ENCODE measurements around the gene CIDEB.

CIDEB gene

DNA sequence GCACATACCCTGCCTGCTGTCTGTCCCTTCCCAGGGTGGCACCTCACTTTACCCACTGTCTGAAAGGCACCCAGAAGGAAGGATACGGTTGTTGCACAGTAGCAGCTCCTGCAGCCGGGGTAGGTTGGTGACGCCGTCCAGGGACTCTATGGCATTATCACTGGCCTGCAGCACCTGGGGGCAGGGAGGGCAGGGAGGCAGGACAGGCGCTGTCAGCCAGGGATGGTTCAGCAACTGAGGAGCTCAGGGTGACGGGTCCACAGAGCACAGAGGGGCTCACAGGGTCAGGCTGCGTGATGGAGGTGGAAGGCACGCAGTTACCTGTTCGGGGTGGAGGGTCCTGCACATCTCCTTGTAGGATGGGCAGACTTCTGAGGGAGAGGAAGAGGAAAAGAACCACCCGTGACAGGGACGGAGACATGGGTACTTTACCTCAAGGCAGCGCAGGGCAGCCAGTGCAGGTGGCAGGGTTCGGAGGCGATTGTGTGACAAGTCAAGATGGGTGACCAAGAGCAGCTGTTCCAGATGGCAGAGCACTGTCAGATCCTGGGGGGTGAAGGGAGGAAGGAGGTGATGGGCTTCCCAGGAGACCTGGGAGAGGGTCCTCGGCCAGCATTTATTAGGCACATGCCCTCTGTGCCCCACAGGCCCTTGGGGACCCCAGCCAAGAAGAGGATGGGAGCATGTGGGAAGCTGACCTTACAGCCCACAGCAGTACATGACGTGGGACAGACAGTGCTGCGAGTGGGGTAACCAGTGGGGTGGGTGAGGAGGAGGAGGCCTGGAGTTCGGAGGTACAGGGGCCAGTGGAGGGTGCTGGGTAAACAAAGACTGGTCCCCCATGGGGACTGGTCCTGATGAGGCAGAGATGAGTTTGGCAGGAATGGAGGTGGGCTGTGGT lies 41.2 kb downstream of the CIDEB start:
- DNase-seq: no peak

DNA sequence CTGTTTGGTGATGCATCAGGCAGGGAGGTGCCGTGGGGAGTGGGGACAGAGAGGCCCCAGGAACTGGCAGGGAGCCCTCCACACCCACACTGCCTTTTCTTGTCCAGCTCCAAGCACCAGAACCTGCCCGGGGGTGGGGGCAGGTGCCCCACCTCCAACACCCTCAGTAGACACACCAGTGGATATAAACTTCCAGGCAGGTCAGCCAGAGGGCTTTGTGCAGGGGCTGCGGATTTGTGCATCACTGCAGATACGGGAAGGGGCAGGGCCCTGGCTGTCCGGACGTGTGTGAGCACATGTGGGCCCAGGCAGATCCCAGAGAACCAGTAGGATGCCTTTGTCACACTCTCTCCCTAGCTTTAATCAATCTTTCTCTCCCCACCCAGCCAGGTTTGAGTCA lies 43.5 kb downstream of the CIDEB start:
- no peak for DNase-seq

DNA sequence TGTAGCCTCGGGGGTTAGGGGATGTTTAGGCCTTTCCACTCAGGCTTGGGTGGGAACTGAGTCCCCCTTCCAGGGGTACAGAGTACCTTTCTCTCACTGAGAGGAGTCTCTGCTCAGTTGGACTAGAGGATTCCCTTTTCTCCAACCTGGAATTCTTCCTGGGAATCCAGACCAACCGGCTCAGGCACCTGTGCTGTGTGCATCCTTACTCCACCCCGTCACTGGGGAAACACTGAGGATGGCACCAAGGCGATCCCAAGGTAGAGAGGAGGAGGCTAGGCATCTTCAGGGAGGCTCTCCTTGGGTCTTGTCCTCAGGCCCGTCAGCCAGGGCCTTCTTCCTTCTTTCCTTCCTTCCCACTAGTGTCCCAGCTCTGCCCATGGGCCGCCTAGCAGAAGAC lies 43.9 kb downstream of the CIDEB start:
- no peak for DNase-seq

- no peak for DNase-seq
These were observed 44.7 kb downstream of the CIDEB start, which contains the start of gene TGM1 for GRCh38 chr14:24262821-24263733. TSS of gene TGM1 (minus strand) at chr14:24263177. CDS start at chr14:24262352, 825 bp downstream.

GRCh38 chr14:24261969-24262327 lies 45.8 kb downstream of the CIDEB start:
- no peak for DNase-seq

DNA sequence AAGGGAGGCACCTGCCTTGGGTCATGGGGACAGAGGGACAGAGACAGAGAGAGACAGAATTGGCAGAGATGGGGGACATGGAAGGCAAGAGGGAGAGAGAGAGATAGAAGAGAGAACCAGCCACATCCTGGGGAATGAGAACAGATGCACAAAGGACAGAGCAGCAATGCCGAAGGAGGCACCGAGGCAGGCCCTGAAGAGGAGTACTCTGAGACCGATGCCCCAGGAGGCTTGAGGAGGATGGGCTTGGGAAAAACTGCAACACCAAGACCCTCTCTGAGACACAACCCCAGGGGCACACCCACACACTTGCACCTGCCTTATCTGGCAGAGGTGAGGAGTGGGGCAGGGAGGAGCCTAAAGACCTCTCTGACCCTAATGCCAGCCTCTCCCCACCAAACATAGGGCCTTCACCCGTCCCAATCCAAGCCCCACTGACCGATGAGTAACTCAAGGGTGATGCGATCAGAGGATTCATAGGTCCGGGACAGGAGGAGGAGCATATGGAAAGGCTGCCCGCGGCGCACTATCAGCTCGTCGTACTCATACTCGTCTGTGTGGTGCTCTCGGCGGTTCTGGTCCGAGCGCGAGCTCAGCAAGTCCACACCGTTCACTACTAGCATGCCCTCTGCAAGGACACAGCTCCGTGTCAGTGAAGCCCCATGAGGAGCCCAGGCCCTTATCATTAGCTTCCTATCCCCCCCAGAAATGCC lies 46.4 kb downstream of the CIDEB start:
- no peak for DNase-seq

- no peak for DNase-seq
These were observed 47.0 kb downstream of the CIDEB start for GRCh38 chr14:24260780-24261157.

DNA sequence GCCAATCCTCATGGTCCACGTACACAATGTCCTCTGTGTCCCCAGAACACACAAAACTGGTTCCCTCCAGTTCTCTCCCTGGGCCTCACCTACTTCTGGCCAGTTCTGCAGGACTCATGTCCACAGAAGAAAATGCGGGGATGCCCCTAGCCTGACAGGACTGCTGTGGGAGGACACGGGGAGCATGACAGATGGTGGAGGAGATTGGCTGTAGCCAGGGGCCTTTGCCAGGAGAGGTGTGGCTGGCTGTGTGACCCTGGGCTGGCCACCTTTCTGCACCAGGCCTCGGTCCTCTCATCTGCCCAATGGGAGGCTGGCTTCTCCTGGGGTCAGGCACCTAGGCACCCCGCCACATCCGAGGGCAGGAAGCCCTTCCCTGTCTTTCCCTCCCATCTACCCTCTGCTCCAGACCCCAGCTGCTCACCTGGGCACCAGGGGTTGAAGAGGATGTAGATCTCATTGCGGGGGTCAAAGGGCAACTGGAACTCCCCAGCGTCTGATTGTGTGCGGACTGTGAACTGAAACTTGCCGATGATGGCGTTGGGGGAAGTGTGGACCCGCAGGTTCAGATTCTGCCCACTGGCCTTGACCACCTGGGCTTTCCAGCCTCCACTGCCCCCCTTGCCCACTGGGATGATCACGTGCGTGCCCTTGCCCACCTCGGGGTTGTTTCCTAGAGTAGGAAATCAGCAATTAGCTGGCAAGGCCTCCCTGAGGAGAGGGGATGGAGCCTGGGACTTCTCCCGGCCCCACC lies 47.6 kb downstream of the CIDEB start:
- DNase-seq: no peak

DNA sequence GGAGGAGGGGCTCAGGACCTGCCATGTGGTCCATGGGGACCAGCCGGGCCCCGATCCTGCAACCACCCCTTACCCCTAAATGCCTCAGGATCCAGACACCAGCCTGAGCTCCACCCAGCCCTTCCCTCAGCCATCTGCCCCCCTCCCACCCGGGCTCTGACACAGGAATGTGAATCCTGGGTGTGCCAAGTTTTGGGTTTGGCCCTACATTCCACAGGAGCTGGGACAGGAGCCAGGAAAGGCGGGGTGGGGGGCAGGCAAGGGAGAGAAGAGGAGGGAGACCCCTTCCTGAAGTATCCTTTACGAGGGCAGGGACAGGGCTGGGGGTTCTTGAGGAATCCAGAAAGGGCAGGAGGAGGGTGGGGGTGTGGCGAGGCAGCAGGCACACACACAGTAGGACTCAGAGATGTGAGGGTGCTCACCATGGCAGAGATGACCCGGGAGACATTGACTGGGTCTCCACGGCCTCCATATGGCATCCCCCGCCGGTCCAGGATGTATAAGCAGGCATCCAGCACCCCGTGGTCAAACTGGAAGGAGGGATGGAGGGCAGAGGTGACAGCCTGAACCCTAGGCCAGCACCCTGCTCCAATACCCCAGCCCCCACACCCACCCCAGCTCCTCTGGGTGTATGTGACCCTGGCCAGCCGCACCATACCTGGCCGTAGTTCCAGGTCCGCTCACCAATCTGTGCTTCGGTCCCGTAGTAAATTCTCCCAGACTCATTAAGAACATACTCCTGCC lies 48.3 kb downstream of the CIDEB start:
- DNase-seq: no peak

DNA sequence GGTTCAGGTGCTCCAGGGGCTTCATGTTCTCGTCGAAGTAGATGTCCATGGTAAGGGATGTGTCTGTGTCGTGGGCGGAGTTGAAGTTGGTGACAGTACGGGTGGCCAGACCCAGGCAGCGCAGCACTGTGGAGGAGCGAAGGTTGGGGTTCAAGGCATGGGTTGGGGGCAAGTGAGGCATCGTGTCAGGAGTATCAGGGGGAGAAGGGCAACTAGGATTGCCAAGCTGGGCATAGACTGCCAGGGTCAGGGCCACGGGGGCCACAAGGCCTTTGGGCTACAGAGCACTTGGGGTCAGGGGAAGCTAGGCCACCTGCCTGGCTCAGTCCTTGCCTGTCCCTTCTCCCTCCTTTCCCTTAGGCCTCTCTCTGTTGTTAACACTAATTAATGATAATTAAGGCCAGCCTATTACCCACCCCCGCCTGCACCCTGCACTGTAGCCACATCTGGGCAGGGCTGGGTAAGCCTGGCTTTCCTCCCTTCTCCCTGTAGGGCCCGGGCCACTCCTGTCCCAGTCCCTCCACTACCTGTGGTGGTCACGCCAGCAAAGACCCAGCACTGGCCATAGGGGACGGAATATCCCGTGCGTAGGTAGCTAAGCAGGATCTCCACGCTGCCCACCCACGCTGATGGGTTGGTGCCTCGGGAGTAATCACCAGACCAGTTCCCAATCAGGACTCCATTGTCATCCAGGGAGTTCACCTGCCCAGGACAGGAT lies 49.1 kb downstream of the CIDEB start:
- no peak for DNase-seq

DNA sequence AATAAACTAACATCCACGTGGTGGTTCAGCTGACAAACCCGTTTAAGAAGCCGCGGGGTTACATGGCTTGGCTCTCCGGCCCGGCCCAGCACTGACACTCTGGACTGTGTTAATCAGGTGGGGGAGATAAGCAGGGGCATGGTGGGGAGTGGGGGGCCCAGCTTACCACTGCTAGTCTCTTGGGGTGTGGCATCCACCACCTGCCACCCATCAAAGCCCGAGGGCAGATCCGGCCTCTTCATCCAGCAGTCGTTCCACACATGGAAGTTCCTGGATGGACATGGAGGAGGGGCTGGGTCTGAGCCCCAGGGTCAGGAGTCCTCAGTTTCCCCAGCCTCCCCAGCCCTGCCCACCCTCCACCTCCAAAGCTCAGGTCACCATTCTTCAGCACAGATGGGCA lies 49.7 kb downstream of the CIDEB start:
- DNase-seq: no peak

- no peak for DNase-seq
These were observed 50.8 kb downstream of the CIDEB start for GRCh38 chr14:24256960-24257359.

GRCh38 chr14:24255931-24256711 lies 51.7 kb downstream of the CIDEB start:
- no peak for DNase-seq

DNA sequence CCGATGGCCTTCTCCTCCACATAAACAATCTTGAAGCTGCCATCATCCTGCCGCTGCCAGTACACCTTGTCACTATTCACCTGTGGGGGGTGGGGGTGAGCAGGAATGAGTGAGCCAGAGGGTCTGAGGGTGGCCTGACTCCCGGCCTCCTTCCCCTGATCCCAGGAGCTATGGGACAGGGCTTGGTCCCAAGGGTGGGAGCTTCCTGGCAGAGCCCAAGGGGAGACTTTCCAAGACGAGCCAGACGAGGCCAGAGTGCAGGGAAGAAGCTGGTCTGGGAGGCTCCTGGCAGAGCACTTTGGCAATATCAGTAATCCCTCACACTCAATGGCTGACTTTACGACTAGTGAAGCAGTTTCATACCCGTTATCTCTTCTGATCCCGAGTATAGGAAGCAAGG lies 52.3 kb downstream of the CIDEB start:
- no peak for DNase-seq
